PC-9 (cell line): ENCODE measurements around the gene AKAP13.

ENCODE experiments used
- EZH2 ChIP-seq: fragments of 200-600 bp; sonication (generic); IDR thresholded peaks from 2 replicates; pipeline ENCODE4 v1.8.0; 2017; ENCODE audit warnings: antibody characterized with exemption, low read depth
- TF ChIP-seq, protein P1 (sequence below): fragments of 200-600 bp; sonication (generic); conservative IDR thresholded peaks from 2 replicates; pipeline ENCODE4 v1.6.1; 2017; ENCODE audit warnings: mixed run types, antibody characterized with exemption, mild to moderate bottlenecking, moderate library complexity

DNA sequence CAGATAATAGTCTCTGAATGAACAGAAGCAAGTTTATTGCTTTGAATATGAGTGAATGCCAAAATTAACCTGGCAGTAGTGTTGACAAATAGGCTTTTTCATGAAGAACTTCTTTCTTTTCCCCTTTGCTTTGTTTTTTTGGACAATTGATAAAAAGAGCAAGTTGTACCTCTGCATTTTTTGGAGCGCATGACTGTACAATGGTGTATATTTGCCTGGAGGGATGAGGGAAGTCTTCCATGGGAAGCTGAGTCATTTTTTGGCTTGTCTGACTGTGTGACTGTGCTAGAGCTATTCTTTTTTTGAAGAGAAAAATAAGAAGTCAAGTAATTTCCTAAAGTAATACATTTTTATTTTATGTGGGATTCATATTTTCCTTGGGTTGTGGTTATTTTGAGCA is 227.4 kb downstream of the AKAP13 start:
- TF ChIP-seq, protein P1, sequence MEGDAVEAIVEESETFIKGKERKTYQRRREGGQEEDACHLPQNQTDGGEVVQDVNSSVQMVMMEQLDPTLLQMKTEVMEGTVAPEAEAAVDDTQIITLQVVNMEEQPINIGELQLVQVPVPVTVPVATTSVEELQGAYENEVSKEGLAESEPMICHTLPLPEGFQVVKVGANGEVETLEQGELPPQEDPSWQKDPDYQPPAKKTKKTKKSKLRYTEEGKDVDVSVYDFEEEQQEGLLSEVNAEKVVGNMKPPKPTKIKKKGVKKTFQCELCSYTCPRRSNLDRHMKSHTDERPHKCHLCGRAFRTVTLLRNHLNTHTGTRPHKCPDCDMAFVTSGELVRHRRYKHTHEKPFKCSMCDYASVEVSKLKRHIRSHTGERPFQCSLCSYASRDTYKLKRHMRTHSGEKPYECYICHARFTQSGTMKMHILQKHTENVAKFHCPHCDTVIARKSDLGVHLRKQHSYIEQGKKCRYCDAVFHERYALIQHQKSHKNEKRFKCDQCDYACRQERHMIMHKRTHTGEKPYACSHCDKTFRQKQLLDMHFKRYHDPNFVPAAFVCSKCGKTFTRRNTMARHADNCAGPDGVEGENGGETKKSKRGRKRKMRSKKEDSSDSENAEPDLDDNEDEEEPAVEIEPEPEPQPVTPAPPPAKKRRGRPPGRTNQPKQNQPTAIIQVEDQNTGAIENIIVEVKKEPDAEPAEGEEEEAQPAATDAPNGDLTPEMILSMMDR, result no peak
- TF ChIP-seq EZH2, result no peak
